ENCODE data around the gene TRABD2B.

GRCh38 chr1:48030211-48030610 is 33.0 kb upstream of the TRABD2B start:
- TF ChIP-seq CTCF (conservative IDR thresholded peaks at IDR 0.05; ENCODE audit: low read depth, low read length) (no peak), SMC3 (IDR thresholded peaks at IDR 0.05; ENCODE audit: low read depth, low read length) (no peak), USF2 (IDR thresholded peaks at IDR 0.05; ENCODE audit: low read depth, low read length) (no peak), POLR2A (IDR thresholded peaks at IDR 0.05; ENCODE audit: low read depth, low read length) (no peak), ELK1 (IDR thresholded peaks at IDR 0.05; ENCODE audit: borderline replicate concordance, low read depth, low read length) (no peak), BHLHE40 (IDR thresholded peaks at IDR 0.05; ENCODE audit: low read depth, low read length) (no peak), RCOR1 (IDR thresholded peaks at IDR 0.05; ENCODE audit: insufficient replicate concordance, low read length) (no peak), MAZ (IDR thresholded peaks at IDR 0.05; ENCODE audit: borderline replicate concordance, low read depth, low read length) (no peak), CEBPB (IDR thresholded peaks at IDR 0.05; ENCODE audit: low read depth, low read length) (no peak), MXI1 (IDR thresholded peaks at IDR 0.05; ENCODE audit: borderline replicate concordance, low read depth, low read length) (no peak)
